Mesenchymal stem cell (in vitro differentiated cells and primary cell): ENCODE measurements around the gene PSMD4.

Source experiments
- DNase-seq: peaks from one replicate; pipeline ENCODE4 v3.0.0-alpha.2; 2013
- H2AFZ ChIP-seq: one replicate; pipeline ENCODE4 v1.6.1; 2013; ENCODE audit warnings: low read depth, mild to moderate bottlenecking, control low read depth, inconsistent platforms, low read length, moderate library complexity
- H2AK5ac ChIP-seq: 2 replicates; pipeline ENCODE4 v1.6.1; 2013; ENCODE audit warnings: low read length, moderate library complexity, mild to moderate bottlenecking, inconsistent platforms; ENCODE audit not compliant: severe bottlenecking
- H2BK120ac ChIP-seq: one replicate; pipeline ENCODE4 v1.6.1; 2013; ENCODE audit warnings: low read depth, mild to moderate bottlenecking, inconsistent platforms, low read length, moderate library complexity
- H2BK12ac ChIP-seq, 2 experiments: one replicate each; pipeline ENCODE4 v1.6.1; 2013; ENCODE audit warnings: inconsistent platforms in 2 of 2, low read length in 2 of 2, mild to moderate bottlenecking in 2 of 2, moderate library complexity in 2 of 2, control low read depth in 1 of 2
- H2BK15ac ChIP-seq: one replicate; pipeline ENCODE4 v1.6.1; 2013; ENCODE audit warnings: mild to moderate bottlenecking, low read depth, inconsistent platforms; ENCODE audit not compliant: poor library complexity, severe bottlenecking
- H2BK5ac ChIP-seq: 2 replicates; pipeline ENCODE4 v1.6.1; 2013; ENCODE audit warnings: low read depth, mild to moderate bottlenecking, low read length, control low read depth, inconsistent platforms; ENCODE audit not compliant: poor library complexity, severe bottlenecking
- H3K14ac ChIP-seq, 2 experiments: one replicate each; pipeline ENCODE4 v1.6.1; 2013; ENCODE audit warnings: inconsistent platforms in 2 of 2, low read length in 2 of 2, control low read depth in 1 of 2, mild to moderate bottlenecking in 1 of 2, moderate library complexity in 1 of 2
- H3K18ac ChIP-seq, 2 experiments: one replicate each; pipeline ENCODE4 v1.6.1; 2013; ENCODE audit warnings: inconsistent platforms in 2 of 2, low read length in 2 of 2, control low read depth in 1 of 2, low read depth in 1 of 2, mild to moderate bottlenecking in 1 of 2
- H3K23ac ChIP-seq, 2 experiments: one replicate each; pipeline ENCODE4 v1.6.1; 2013; ENCODE audit warnings: inconsistent platforms in 2 of 2, low read length in 2 of 2, mild to moderate bottlenecking in 2 of 2, moderate library complexity in 2 of 2, control low read depth in 1 of 2
- H3K27ac ChIP-seq: 2 replicates; pipeline ENCODE4 v1.5.1; 2013; ENCODE audit warnings: mild to moderate bottlenecking, moderate library complexity, low read length, control low read depth, inconsistent platforms; ENCODE audit not compliant: poor library complexity, severe bottlenecking
- H3K27me3 ChIP-seq, 2 experiments: 2 replicates each; pipeline versions ENCODE4 v1.6.1 to v1.7.0; 2013; ENCODE audit warnings: low read length in 2 of 2, mild to moderate bottlenecking in 2 of 2, moderate library complexity in 2 of 2, control low read depth in 1 of 2, inconsistent platforms in 1 of 2; ENCODE audit not compliant: control insufficient read depth in 1 of 2, insufficient read depth in 1 of 2
- H3K36me3 ChIP-seq, 2 experiments: 2 replicates each; pipeline versions ENCODE4 v1.6.1 to v1.7.0; 2013; ENCODE audit warnings: low read length in 2 of 2, control low read depth in 1 of 2, inconsistent platforms in 1 of 2, low read depth in 1 of 2, mild to moderate bottlenecking in 1 of 2; ENCODE audit not compliant: insufficient read depth in 2 of 2, control insufficient read depth in 1 of 2
- H3K4ac ChIP-seq, 2 experiments: one replicate each; pipeline ENCODE4 v1.6.1; 2013; ENCODE audit warnings: inconsistent platforms in 2 of 2, low read length in 2 of 2, mild to moderate bottlenecking in 2 of 2, moderate library complexity in 2 of 2, control low read depth in 1 of 2, low read depth in 1 of 2
- H3K4me1 ChIP-seq: 2 replicates; pipeline ENCODE4 v1.6.1; 2013; ENCODE audit warnings: low read depth, low read length, control low read depth; ENCODE audit not compliant: control insufficient read depth, insufficient read depth
- H3K4me2 ChIP-seq: 2 replicates; pipeline ENCODE4 v1.6.1; 2013; ENCODE audit warnings: low read length, mild to moderate bottlenecking, inconsistent platforms; ENCODE audit not compliant: poor library complexity, severe bottlenecking
- H3K4me3 ChIP-seq, 2 experiments: 2 replicates each; pipeline versions ENCODE4 v1.5.1 to v1.7.0; 2013; ENCODE audit warnings: low read length in 2 of 2, mild to moderate bottlenecking in 2 of 2, control low read depth in 1 of 2, low read depth in 1 of 2; ENCODE audit not compliant: insufficient read depth in 1 of 2
- H3K79me1 ChIP-seq: replicated peaks from 2 replicates; pipeline ENCODE4 v1.6.1; 2013; ENCODE audit warnings: mild to moderate bottlenecking, control low read depth, low read length, inconsistent platforms; ENCODE audit not compliant: poor library complexity, severe bottlenecking
- H3K9ac ChIP-seq: 2 replicates; pipeline ENCODE4 v1.7.0; 2013; ENCODE audit warnings: mild to moderate bottlenecking, low read length, moderate library complexity
- H3K9me3 ChIP-seq: 2 replicates; pipeline ENCODE4 v1.7.0; 2013; ENCODE audit warnings: mild to moderate bottlenecking, low read length; ENCODE audit not compliant: control insufficient read depth
- H4K8ac ChIP-seq: one replicate; pipeline ENCODE4 v1.6.1; 2013; ENCODE audit warnings: inconsistent platforms, mild to moderate bottlenecking, low read length, moderate library complexity
- H4K91ac ChIP-seq: one replicate; pipeline ENCODE4 v1.6.1; 2013; ENCODE audit warnings: mild to moderate bottlenecking, low read length, inconsistent platforms
- WGBS: methylation state at CpG from one replicate; pipeline ENCODE4 v1.1.7; 2013; ENCODE audit warnings: mixed read lengths; 5-methylcytosine and 5-hydroxymethylcytosine counted together

Gene PSMD4

GRCh38 chr1:151313501-151313900 lies 59.0 kb downstream of the PSMD4 start:
- Histone ChIP-seq H3K27me3 (no peaks in the 10 kb centered on the region), H3K4me3 (peak overlapping the region in 1 of 2 experiments; percentile 41), H3K14ac (no peak overlapping the region), H3K79me1 (peaks cover 19% of the 10 kb centered on the region), H4K8ac (no peak overlapping the region), H3K18ac (no peak overlapping the region), H2BK15ac (no peak overlapping the region), H2AFZ (no peak overlapping the region), H3K4me2 (no peak overlapping the region), H4K91ac (no peak overlapping the region), H3K27ac (no peak overlapping the region), H2AK5ac (peak overlapping the region; percentile 0), H3K9ac (peak overlapping the region; percentile 56), H3K9me3 (no peaks in the 10 kb centered on the region), H2BK12ac (no peak overlapping the region), H3K23ac (no peak overlapping the region), H3K36me3 (peaks cover 25 to 45% of the 10 kb centered on the region in 2 experiments), H3K4ac (no peak overlapping the region), H2BK120ac (no peak overlapping the region), H2BK5ac (no peak overlapping the region), H3K4me1 (peaks cover 30% of the 10 kb centered on the region)
- 96% methylated on average over 2 of the region's 2 CpGs for WGBS
- no peak for DNase-seq

- Histone ChIP-seq H3K9ac (peak overlapping the region; percentile 56), H3K79me1 (peaks cover 15% of the 10 kb centered on the region), H3K4me2 (no peak overlapping the region), H3K14ac (no peak overlapping the region), H4K91ac (no peak overlapping the region), H3K4ac (no peak overlapping the region), H3K4me3 (peak overlapping the region in 1 of 2 experiments; percentile 41), H2AK5ac (no peak overlapping the region), H3K27me3 (no peaks in the 10 kb centered on the region), H3K4me1 (peaks cover 29% of the 10 kb centered on the region), H3K9me3 (no peaks in the 10 kb centered on the region), H2BK5ac (no peak overlapping the region), H2BK15ac (no peak overlapping the region), H3K36me3 (peaks cover 25 to 45% of the 10 kb centered on the region in 2 experiments), H2BK12ac (no peak overlapping the region), H2BK120ac (no peak overlapping the region), H3K27ac (peak overlapping the region; percentile 28), H3K18ac (no peak overlapping the region), H4K8ac (no peak overlapping the region), H3K23ac (no peak overlapping the region), H2AFZ (no peak overlapping the region)
- 67% methylated on average over 2 of the region's 3 CpGs for WGBS
- peak; percentile 78 for DNase-seq
These were observed 59.8 kb downstream of the PSMD4 start for GRCh38 chr1:151314137-151314875.

GRCh38 chr1:151315565-151316235 lies 61.2 kb downstream of the PSMD4 start:
- Histone ChIP-seq H3K4me1 (peaks cover 18% of the 10 kb centered on the region), H2BK5ac (no peak overlapping the region), H2BK120ac (no peak overlapping the region), H3K27ac (no peak overlapping the region), H3K27me3 (no peaks in the 10 kb centered on the region), H3K9ac (no peak overlapping the region), H4K8ac (no peak overlapping the region), H3K79me1 (peaks cover 15% of the 10 kb centered on the region), H3K4me2 (no peak overlapping the region), H3K9me3 (no peaks in the 10 kb centered on the region), H3K36me3 (peaks cover 27 to 57% of the 10 kb centered on the region in 2 experiments), H2BK12ac (peak overlapping the region in 1 of 2 experiments; percentile 21), H2BK15ac (no peak overlapping the region), H3K18ac (no peak overlapping the region), H2AFZ (no peak overlapping the region), H3K4me3 (no peak overlapping the region), H3K14ac (no peak overlapping the region), H2AK5ac (no peak overlapping the region), H4K91ac (no peak overlapping the region), H3K4ac (no peak overlapping the region), H3K23ac (no peak overlapping the region)
- WGBS: 93% methylated on average over 17 of the region's 17 CpGs
- no peak for DNase-seq
